ENCODE data around the gene SIKE1.

The SIKE1 gene

DNA sequence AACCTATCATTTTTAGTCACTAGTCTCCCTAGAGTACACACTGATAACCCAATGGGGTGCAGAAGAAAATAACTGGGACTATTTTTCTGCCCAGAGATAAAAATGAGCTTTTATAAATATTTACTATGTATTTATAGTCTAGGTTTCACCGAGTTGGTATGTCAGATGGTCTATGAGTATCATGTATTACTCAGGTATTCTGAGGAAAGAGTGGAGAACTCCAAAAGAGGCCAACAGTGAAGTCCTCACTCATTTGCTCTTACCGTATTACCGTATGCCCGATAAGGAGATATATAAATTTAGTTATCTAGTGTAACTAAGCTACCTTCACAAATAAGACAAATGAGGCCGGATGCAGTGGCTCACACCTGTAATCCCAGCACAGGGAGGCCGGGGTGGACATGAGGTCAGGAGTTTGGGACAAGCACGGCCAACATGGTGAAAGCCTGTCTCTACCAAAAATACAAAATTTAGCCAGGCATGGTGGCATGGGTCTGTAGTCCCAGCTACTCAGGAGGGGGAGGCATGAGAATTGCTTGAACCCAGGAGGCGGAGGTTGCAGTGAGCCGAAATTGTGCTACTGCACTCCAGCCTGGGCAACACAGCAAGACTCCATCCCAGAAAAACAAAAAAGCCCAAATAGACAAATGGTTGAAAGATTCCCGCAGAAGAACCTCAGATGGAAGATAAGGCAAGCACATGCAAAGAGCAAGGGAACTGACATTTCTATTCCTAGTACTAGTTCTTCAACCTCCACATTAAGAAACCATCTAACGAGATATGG is 38.3 kb downstream of the SIKE1 start:
- H3K4me3 Mint-ChIP-seq, result no peak overlapping the region
- peak overlapping the region; percentile 80 for H3K27ac Mint-ChIP-seq
- peaks cover 98% of the 10 kb centered on the region for H3K36me3 Mint-ChIP-seq (ENCODE audit: low read depth)
- H3K27me3 Mint-ChIP-seq, result no peaks in the 10 kb centered on the region
- DNase-seq, result no peak
- no peaks in the 10 kb centered on the region for H3K9me3 Mint-ChIP-seq
- peaks cover 59% of the 10 kb centered on the region for H3K4me1 Mint-ChIP-seq (ENCODE audit: low read depth)

DNA sequence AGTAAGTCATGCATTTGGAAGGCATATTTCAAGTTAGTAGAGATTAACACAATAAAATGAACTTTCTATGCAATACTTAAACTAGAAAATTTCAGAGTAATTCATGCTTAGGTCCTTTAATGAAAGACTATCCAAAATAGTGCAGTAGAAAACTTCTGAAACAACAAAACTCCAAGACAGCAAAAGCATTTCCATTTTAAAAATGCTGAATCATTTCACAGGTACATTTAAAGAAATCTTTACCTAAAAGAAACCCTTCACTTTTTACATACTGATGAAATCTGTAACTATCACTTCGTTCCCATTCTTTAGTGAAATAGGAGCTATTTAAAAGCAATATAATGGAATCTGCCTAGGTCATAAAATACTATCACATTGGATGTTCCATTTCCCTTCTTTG is 40.2 kb downstream of the SIKE1 start:
- peaks cover 40% of the 10 kb centered on the region for H3K4me1 Mint-ChIP-seq (ENCODE audit: low read depth)
- H3K9me3 Mint-ChIP-seq, result no peaks in the 10 kb centered on the region
- no peaks in the 10 kb centered on the region for H3K27me3 Mint-ChIP-seq
- H3K27ac Mint-ChIP-seq, result peak overlapping the region; percentile 3
- peaks cover 98% of the 10 kb centered on the region for H3K36me3 Mint-ChIP-seq (ENCODE audit: low read depth)
- DNase-seq, result no peak
- no peak overlapping the region for H3K4me3 Mint-ChIP-seq

GRCh38 chr1:114737314-114737849 is 43.1 kb downstream of the SIKE1 start:
- Mint-ChIP-seq H3K9me3 (no peaks in the 10 kb centered on the region), H3K36me3 (ENCODE audit: low read depth) (peaks cover 98% of the 10 kb centered on the region), H3K27ac (peak overlapping the region; percentile 67), H3K27me3 (no peaks in the 10 kb centered on the region), H3K4me3 (no peak overlapping the region), H3K4me1 (ENCODE audit: low read depth) (peaks cover 19% of the 10 kb centered on the region)
- no peak for DNase-seq

GRCh38 chr1:114735479-114735878 is 45.0 kb downstream of the SIKE1 start:
- Mint-ChIP-seq H3K27ac (peak overlapping the region; percentile 42), H3K4me3 (no peak overlapping the region), H3K36me3 (ENCODE audit: low read depth) (peaks cover 98% of the 10 kb centered on the region), H3K4me1 (ENCODE audit: low read depth) (peaks cover 12% of the 10 kb centered on the region), H3K9me3 (no peaks in the 10 kb centered on the region), H3K27me3 (no peaks in the 10 kb centered on the region)
- no peak for DNase-seq

DNA sequence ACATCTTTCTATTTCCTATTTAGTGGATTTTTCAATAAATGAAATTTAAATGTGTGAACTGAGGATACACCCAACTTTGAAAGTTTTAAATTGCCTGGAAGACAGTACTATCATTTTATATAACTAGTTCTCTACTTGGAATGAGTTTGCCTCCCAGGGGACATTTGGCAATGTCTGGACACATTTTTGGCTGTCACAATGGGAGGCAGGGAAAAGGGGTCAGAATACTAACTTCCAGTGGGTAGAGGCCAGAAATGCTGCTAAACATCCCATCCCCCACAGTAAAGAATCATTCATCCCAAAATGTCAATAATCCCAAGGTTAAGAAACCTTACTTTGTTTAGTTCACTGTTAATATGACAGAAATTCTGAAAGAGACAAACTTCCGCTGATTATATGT is 50.7 kb downstream of the SIKE1 start:
- Mint-ChIP-seq H3K4me3 (no peak overlapping the region), H3K9me3 (no peaks in the 10 kb centered on the region), H3K27ac (peak overlapping the region; percentile 69), H3K4me1 (ENCODE audit: low read depth) (peaks cover 15% of the 10 kb centered on the region), H3K36me3 (ENCODE audit: low read depth) (peaks cover 99% of the 10 kb centered on the region), H3K27me3 (no peaks in the 10 kb centered on the region)
- no peak for DNase-seq

DNA sequence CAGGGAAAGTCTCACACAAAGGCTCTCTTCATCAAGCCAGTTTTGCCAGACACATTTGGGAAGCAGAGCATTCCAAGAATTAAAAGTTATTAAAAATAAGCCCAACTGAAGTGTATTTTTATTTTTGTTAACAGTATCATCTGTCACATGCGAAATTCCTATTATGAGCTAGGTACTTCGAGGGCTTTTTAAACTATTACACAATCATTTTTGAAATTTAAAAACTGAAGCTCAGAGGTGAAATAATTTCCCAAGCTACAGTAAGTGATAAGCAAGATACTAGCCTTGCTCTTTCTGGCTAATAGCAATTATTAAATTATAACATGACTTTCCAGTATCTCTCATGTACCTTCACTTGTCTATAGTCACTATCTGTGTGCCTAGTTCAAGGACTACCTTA is 51.9 kb downstream of the SIKE1 start:
- no peak for DNase-seq
- no peaks in the 10 kb centered on the region for H3K27me3 Mint-ChIP-seq
- peak overlapping the region; percentile 66 for H3K27ac Mint-ChIP-seq
- H3K36me3 Mint-ChIP-seq (ENCODE audit: low read depth), result peaks cover 99% of the 10 kb centered on the region
- no peaks in the 10 kb centered on the region for H3K9me3 Mint-ChIP-seq
- H3K4me3 Mint-ChIP-seq, result no peak overlapping the region
- peaks cover 17% of the 10 kb centered on the region for H3K4me1 Mint-ChIP-seq (ENCODE audit: low read depth)

- Mint-ChIP-seq H3K27ac (peak overlapping the region; percentile 74), H3K4me1 (ENCODE audit: low read depth) (peaks cover 8% of the 10 kb centered on the region), H3K27me3 (no peaks in the 10 kb centered on the region)
Observed at GRCh38 chr1:114725230-114725629, 55.3 kb downstream of the SIKE1 start.

DNA sequence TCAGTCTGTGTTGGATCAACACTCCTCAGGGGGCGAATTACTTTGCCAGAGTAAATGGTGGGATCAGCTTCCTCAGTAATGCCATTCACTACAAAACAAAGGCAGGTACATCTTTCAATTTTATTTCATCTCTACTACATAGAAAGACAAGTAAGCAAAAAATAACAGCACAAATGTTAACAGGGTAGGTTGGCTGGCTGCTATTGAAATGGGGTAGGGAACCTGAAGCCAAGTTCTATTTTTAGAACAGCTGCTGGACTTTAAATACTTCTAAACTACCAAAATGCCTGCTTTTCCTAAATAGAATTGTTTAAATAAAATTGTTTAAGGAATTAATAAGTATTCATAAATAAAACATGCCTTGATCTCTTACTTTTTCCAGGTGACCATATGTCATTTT is 56.6 kb downstream of the SIKE1 start:
- Mint-ChIP-seq H3K36me3 (ENCODE audit: low read depth) (peaks cover 98% of the 10 kb centered on the region), H3K9me3 (no peaks in the 10 kb centered on the region), H3K27me3 (no peaks in the 10 kb centered on the region), H3K4me3 (no peak overlapping the region), H3K27ac (peak overlapping the region; percentile 81), H3K4me1 (ENCODE audit: low read depth) (peaks cover 21% of the 10 kb centered on the region)
- no peak for DNase-seq

More at GRCh38 chr1:114725230-114725629, 55.3 kb downstream of the SIKE1 start:
- Mint-ChIP-seq H3K4me3 (no peak overlapping the region), H3K36me3 (ENCODE audit: low read depth) (peaks cover 98% of the 10 kb centered on the region), H3K9me3 (no peaks in the 10 kb centered on the region)
- no peak for DNase-seq

GRCh38 chr1:114723457-114723856 is 57.0 kb downstream of the SIKE1 start:
- Mint-ChIP-seq H3K27me3 (no peaks in the 10 kb centered on the region), H3K9me3 (no peaks in the 10 kb centered on the region), H3K4me1 (ENCODE audit: low read depth) (peaks cover 25% of the 10 kb centered on the region), H3K27ac (peak overlapping the region; percentile 81), H3K36me3 (ENCODE audit: low read depth) (peaks cover 98% of the 10 kb centered on the region), H3K4me3 (no peak overlapping the region)
- no peak for DNase-seq

GRCh38 chr1:114720492-114720891 is 60.0 kb downstream of the SIKE1 start:
- Mint-ChIP-seq H3K4me3 (no peak overlapping the region), H3K4me1 (ENCODE audit: low read depth) (peaks cover 41% of the 10 kb centered on the region), H3K9me3 (no peaks in the 10 kb centered on the region), H3K27ac (peak overlapping the region; percentile 88), H3K36me3 (ENCODE audit: low read depth) (peaks cover 97% of the 10 kb centered on the region), H3K27me3 (no peaks in the 10 kb centered on the region)
- no peak for DNase-seq
